Nephron (organoid): ENCODE data around the gene MUSTN1.

Source experiments
- H3K27ac Mint-ChIP-seq, 3 experiments: 2 replicates each; pipeline ENCODE4 v1.8.0; 2020; ENCODE audit warnings: mixed read lengths in 3 of 3, mild to moderate bottlenecking in 2 of 3, moderate library complexity in 1 of 3
- H3K27me3 Mint-ChIP-seq: 2 replicates; pipeline ENCODE4 v1.8.0; 2021; ENCODE audit warnings: low read depth, mild to moderate bottlenecking, moderate library complexity, mixed read lengths
- H3K36me3 Mint-ChIP-seq: 2 replicates; pipeline ENCODE4 v1.8.0; 2020; ENCODE audit warnings: low read depth, mixed read lengths
- H3K4me1 Mint-ChIP-seq: 2 replicates; pipeline ENCODE4 v1.8.0; 2020; ENCODE audit warnings: mixed read lengths
- H3K4me3 Mint-ChIP-seq, 3 experiments: 2 replicates each; pipeline ENCODE4 v1.8.0; 2020; ENCODE audit warnings: mild to moderate bottlenecking in 3 of 3, mixed read lengths in 3 of 3, moderate library complexity in 2 of 3
- H3K9me3 Mint-ChIP-seq: 2 replicates; pipeline ENCODE4 v1.8.0; 2020; ENCODE audit warnings: mixed read lengths
- CTCF ChIP-seq, 3 experiments: fragments of 200-600 bp; sonication (generic); IDR thresholded peaks; one replicate each; pipeline ENCODE4 v1.5.0; 2021; ENCODE audit warnings: antibody characterized with exemption in 3 of 3; ENCODE audit not compliant: unreplicated experiment in 3 of 3

Gene MUSTN1

DNA sequence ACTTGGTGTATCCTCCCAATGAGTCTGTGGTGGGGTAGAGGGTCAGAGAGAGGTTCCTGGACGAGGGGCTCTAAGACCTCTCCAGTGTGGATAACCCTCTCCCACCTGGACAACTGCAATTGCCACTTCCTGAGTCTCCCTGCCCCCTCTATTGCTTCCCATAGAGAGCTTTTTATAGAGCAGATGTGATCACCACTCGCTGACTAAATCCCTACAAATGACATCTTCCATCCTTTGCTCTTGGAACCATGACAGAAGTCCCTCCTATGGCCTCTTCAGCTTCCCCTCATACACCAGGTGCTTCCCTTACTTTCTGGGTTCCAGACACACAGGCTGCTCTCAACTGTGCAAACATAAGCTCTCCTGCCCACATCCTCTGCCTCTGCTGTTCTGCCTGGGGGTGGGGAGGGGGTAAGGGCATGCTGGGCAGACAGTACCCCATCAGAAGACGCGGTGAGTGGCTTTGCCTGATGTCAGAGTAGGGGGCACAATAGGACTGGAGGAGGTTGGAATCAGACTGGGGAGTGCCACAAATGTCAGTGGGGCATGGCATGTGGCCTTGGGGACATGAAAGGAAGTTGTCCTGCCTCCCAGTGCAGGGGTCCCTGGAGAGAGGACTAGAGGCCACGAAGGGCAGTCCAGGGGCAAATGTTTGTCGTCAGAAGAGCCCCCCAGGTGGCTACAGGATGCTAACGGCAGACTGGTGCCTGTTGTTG, 25.0 kb downstream of the MUSTN1 start:
- H3K27ac Mint-ChIP-seq = no peak overlapping the region
- TF ChIP-seq CTCF (IDR thresholded peaks at IDR 0.05; ENCODE audit: unreplicated experiment in 3 of 3) = no peak
- H3K4me3 Mint-ChIP-seq = no peak overlapping the region
- no peaks in the 10 kb centered on the region for H3K9me3 Mint-ChIP-seq
- no peaks in the 10 kb centered on the region for H3K36me3 Mint-ChIP-seq
- H3K4me1 Mint-ChIP-seq = no peaks in the 10 kb centered on the region
- no peaks in the 10 kb centered on the region for H3K27me3 Mint-ChIP-seq

DNA sequence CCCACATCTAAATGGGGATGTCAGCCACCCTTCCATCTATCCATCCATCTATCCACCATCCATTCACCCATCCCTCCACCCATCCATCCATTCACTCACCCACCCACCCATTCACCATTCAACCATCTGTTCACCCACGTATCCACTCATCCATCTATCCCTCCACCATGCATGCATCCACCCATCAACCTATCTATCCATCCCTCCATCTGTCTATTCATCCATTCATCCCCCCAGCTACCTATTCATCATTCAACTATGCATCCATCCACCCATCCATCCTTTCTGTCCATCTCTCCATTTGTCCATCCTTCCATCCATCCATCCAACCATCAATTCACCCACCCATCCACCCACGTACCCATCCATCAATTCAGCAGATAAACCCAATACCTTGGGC, 25.7 kb downstream of the MUSTN1 start:
- no peak for TF ChIP-seq CTCF (IDR thresholded peaks at IDR 0.05; ENCODE audit: unreplicated experiment in 3 of 3)
- no peaks in the 10 kb centered on the region for H3K36me3 Mint-ChIP-seq
- H3K4me1 Mint-ChIP-seq = no peaks in the 10 kb centered on the region
- H3K27ac Mint-ChIP-seq = no peak overlapping the region
- H3K27me3 Mint-ChIP-seq = no peaks in the 10 kb centered on the region
- H3K4me3 Mint-ChIP-seq = no peak overlapping the region
- no peaks in the 10 kb centered on the region for H3K9me3 Mint-ChIP-seq

GRCh38 chr3:52805270-52806039, 29.4 kb downstream of the MUSTN1 start:
- no peaks in the 10 kb centered on the region for H3K27me3 Mint-ChIP-seq
- TF ChIP-seq CTCF (IDR thresholded peaks at IDR 0.05; ENCODE audit: unreplicated experiment in 3 of 3) = no peak
- no peak overlapping the region for H3K27ac Mint-ChIP-seq
- H3K4me1 Mint-ChIP-seq = peaks cover 6% of the 10 kb centered on the region
- no peak overlapping the region for H3K4me3 Mint-ChIP-seq
- H3K36me3 Mint-ChIP-seq = no peaks in the 10 kb centered on the region
- no peaks in the 10 kb centered on the region for H3K9me3 Mint-ChIP-seq

DNA sequence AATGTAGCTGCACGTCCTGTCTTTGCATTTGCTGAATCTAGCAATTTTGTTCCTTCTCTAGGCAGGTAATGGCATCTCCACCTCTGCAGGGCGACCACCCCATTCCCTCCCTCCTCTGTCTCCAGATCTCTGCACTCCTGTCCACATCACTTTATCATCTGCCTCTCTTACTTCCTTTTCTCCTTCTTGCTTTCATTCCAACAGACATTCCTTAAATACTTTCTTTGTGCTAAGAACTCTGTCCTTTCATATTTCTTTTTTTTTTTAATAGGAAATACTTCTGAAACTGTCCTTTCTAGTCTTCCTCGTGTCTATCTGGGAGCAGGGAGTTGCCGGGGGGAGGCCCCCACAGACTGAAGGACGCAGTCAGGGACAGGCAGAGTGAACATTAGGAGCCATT, 33.0 kb downstream of the MUSTN1 start:
- Mint-ChIP-seq H3K27me3 (no peaks in the 10 kb centered on the region), H3K4me1 (peaks cover 6% of the 10 kb centered on the region), H3K27ac (peak overlapping the region in 2 of 3 experiments; percentile 12 to 39), H3K4me3 (no peak overlapping the region), H3K9me3 (no peaks in the 10 kb centered on the region), H3K36me3 (no peaks in the 10 kb centered on the region)
- no peak for TF ChIP-seq CTCF (IDR thresholded peaks at IDR 0.05; ENCODE audit: unreplicated experiment in 3 of 3)

GRCh38 chr3:52800079-52800478, 34.7 kb downstream of the MUSTN1 start:
- Mint-ChIP-seq H3K9me3 (no peaks in the 10 kb centered on the region), H3K36me3 (no peaks in the 10 kb centered on the region), H3K27ac (no peak overlapping the region), H3K4me3 (no peak overlapping the region), H3K27me3 (no peaks in the 10 kb centered on the region), H3K4me1 (peaks cover 6% of the 10 kb centered on the region)
- no peak for TF ChIP-seq CTCF (IDR thresholded peaks at IDR 0.05; ENCODE audit: unreplicated experiment in 3 of 3)
